HEK293T (cell line): ENCODE data around the gene ARL8A.

Experiments used
- ARNT ChIP-seq: fragments of 450-650 bp; IDR thresholded peaks from 2 replicates; pipeline ENCODE4 v1.6.1; 2017; ENCODE audit warnings: mild to moderate bottlenecking
- BHLHE40 ChIP-seq: fragments of 450-650 bp; IDR thresholded peaks from 2 replicates; pipeline ENCODE4 v1.6.1; 2016; ENCODE audit warnings: mild to moderate bottlenecking, moderate library complexity, borderline replicate concordance
- ELF4 ChIP-seq: fragments of 450-650 bp; IDR thresholded peaks from 2 replicates; pipeline ENCODE4 v1.6.1; 2017; ENCODE audit warnings: antibody characterized with exemption
- FOXA1 ChIP-seq: fragments of 450-650 bp; IDR thresholded peaks from 2 replicates; pipeline ENCODE4 v1.6.1; 2016; ENCODE audit warnings: mild to moderate bottlenecking
- FOXK2 ChIP-seq: fragments of 450-650 bp; IDR thresholded peaks from 2 replicates; pipeline ENCODE4 v1.6.1; 2016; ENCODE audit warnings: mild to moderate bottlenecking
- FOXM1 ChIP-seq: fragments of 450-650 bp; IDR thresholded peaks from 2 replicates; pipeline ENCODE4 v1.6.1; 2017; ENCODE audit warnings: mild to moderate bottlenecking, borderline replicate concordance
- HDGF ChIP-seq: fragments of 450-650 bp; IDR thresholded peaks from 2 replicates; pipeline ENCODE4 v1.6.1; 2017; ENCODE audit warnings: antibody characterized with exemption, borderline replicate concordance
- LEF1 ChIP-seq: fragments of 450-650 bp; IDR thresholded peaks from 2 replicates; pipeline ENCODE4 v1.6.1; 2017; ENCODE audit warnings: mild to moderate bottlenecking, borderline replicate concordance
- NFRKB ChIP-seq: fragments of 450-650 bp; IDR thresholded peaks from 2 replicates; pipeline ENCODE4 v1.6.1; 2016; ENCODE audit warnings: mild to moderate bottlenecking, moderate library complexity
- SP1 ChIP-seq: fragments of 450-650 bp; IDR thresholded peaks from 2 replicates; pipeline ENCODE4 v1.6.1; 2017
- SUZ12 ChIP-seq: fragments of 450-650 bp; IDR thresholded peaks from 2 replicates; pipeline ENCODE4 v1.6.1; 2016; ENCODE audit warnings: mild to moderate bottlenecking
- TARDBP ChIP-seq: fragments of 450-650 bp; IDR thresholded peaks from 2 replicates; pipeline ENCODE4 v1.6.1; 2016
- ZNF384 ChIP-seq: fragments of 450-650 bp; IDR thresholded peaks from 2 replicates; pipeline ENCODE4 v1.6.1; 2016

GRCh38 chr1:202126426-202126825, 18.1 kb downstream of the ARL8A start:
- TF ChIP-seq BHLHE40 (no peak), LEF1 (no peak), SP1 (no peak), ELF4 (no peak), ZNF384 (no peak), TARDBP (no peak), FOXK2 (no peak), NFRKB (no peak), HDGF (no peak), FOXA1 (no peak), ARNT (no peak), FOXM1 (no peak), SUZ12 (no peak)
